ENCODE data around the gene SLC2A9. TPM values are rescaled to one million over a fixed set of nuclear protein-coding genes. Genes with fewer than 3 reads are reported as not detected.

Gene SLC2A9
- total and polyA plus RNA-seq, 2 of the 8 experiments (the other 6 are each of a cell fraction or from before 2014, with no cell fraction given), result 0.20 to 0.26 TPM

DNA sequence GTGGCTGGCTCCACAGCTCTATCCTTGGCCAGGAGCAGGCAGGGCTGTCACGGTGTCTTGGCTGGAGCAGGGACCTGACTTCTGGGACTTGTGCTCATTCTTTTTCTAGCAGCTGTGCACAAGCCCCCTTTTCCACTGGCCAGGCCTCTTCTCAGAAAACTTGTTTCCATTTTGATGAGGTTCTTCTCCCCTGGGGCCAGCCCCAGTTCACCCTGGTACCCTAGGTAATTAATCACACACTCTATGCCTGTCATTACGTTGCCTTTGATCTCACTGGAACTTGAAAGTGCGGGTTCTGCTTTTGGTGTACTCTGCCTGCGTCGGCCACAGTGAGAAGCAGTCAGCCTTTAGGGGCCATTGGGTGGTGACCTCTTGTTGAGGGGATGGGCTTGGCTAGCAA is 213.2 kb downstream of the SLC2A9 start:
- FAIRE-seq (no peak), DNase-seq (ENCODE audit: low read depth in 1 of 2, low spot score in 2 of 2) (no peak)
- H3K23me2 ChIP-seq (ENCODE audit: low read depth, low read length), result no peaks in the 10 kb centered on the region
- ChIA-PET POLR2A (ENCODE audit: partially characterized antibody) (no interaction called here), CTCF (ENCODE audit: partially characterized antibody) (interaction anchor here (1.5 kb wide), 1 partner anchor 208 kb away, joined by 7 read pairs; no protein-coding TSS in a partner anchor)
- TF ChIP-seq, protein P1, sequence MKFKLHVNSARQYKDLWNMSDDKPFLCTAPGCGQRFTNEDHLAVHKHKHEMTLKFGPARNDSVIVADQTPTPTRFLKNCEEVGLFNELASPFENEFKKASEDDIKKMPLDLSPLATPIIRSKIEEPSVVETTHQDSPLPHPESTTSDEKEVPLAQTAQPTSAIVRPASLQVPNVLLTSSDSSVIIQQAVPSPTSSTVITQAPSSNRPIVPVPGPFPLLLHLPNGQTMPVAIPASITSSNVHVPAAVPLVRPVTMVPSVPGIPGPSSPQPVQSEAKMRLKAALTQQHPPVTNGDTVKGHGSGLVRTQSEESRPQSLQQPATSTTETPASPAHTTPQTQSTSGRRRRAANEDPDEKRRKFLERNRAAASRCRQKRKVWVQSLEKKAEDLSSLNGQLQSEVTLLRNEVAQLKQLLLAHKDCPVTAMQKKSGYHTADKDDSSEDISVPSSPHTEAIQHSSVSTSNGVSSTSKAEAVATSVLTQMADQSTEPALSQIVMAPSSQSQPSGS (IDR thresholded peaks at IDR 0.05; ENCODE audit: low read length), result no peak
- TF ChIP-seq SP1 (IDR thresholded peaks at IDR 0.05; ENCODE audit: low read depth, low read length) (no peak), PHF8 (conservative IDR thresholded peaks at IDR 0.05; ENCODE audit: low read depth, low read length) (no peak)
- no peak overlapping the region for H3K4ac ChIP-seq (replicated peaks; ENCODE audit: insufficient read length, low read depth, low read length)
- H4K20me1 ChIP-seq (replicated peaks in 1 of 2; ENCODE audit: control insufficient read depth in 1 of 2, insufficient read depth in 2 of 2, low read length in 2 of 2), result no peaks in the 10 kb centered on the region
- H3K9me3 ChIP-seq (ENCODE audit: insufficient read depth in 2 of 2, low read depth in 1 of 2, low read length in 1 of 2), result 0 out of 4 replicates have a peak, but pooled peaks cover 2 to 4% of the 10 kb centered on the region in 2 experiments
- H3K36me3 ChIP-seq (ENCODE audit: control insufficient read depth in 2 of 4, insufficient read depth in 4 of 4, low read length in 3 of 4), result no peaks in the 10 kb centered on the region
- no peaks in the 10 kb centered on the region for H3K27me3 ChIP-seq (replicated peaks in 1 of 4; ENCODE audit: control insufficient read depth in 3 of 4, extremely low read depth in 1 of 4, insufficient read depth in 3 of 4, low read length in 3 of 4)
- no peak overlapping the region for H2BK12ac ChIP-seq (ENCODE audit: low read depth, low read length)
- 83% methylated on average over 5 of the region's 5 CpGs; no CpG with 5 or more reads in 1 of the 2 experiments for WGBS, 2 experiments (ENCODE audit: extremely low coverage in 1 of 2, insufficient coverage in 1 of 2, insufficient read length in 1 of 2, insufficient replicate concordance in 2 of 2, low coverage in 1 of 2, low lambda C conversion rate in 2 of 2, missing lambda C conversion rate in 1 of 2)
- no peak overlapping the region for H2BK120ac ChIP-seq (replicated peaks; ENCODE audit: low read depth, low read length)
- peaks cover 0 to 3% (median 0%) of the 10 kb centered on the region in 4 experiments; a peak in 2 of 7 replicates for H3K4me1 ChIP-seq (replicated peaks in 1 of 4; ENCODE audit: control insufficient read depth in 3 of 4, insufficient read depth in 4 of 4, low read length in 3 of 4)
- no peak overlapping the region for H4K5ac ChIP-seq (ENCODE audit: insufficient read length, low read depth, low read length)
- no peak overlapping the region for H3K56ac ChIP-seq (replicated peaks; ENCODE audit: insufficient read length, low read depth, low read length)
- H2BK20ac ChIP-seq (ENCODE audit: low read length), result no peak overlapping the region
- H3K4me3 ChIP-seq (ENCODE audit: extremely low read depth in 1 of 4, insufficient read depth in 2 of 4, low read depth in 3 of 4, low read length in 4 of 4), result no peak overlapping the region
- no peak overlapping the region for H4K91ac ChIP-seq (replicated peaks; ENCODE audit: insufficient read length, low read length)
- H3K4me2 ChIP-seq (ENCODE audit: insufficient read depth in 1 of 2, low read depth in 2 of 2, low read length in 2 of 2), result no peak overlapping the region
- H2AK5ac ChIP-seq (ENCODE audit: low read depth, low read length), result no peak overlapping the region
- H3K23ac ChIP-seq (ENCODE audit: insufficient read length), result no peak overlapping the region
- H3K14ac ChIP-seq (ENCODE audit: insufficient read length), result no peak overlapping the region
- no peaks in the 10 kb centered on the region for H3K79me1 ChIP-seq (ENCODE audit: low read depth, low read length)
- no peak overlapping the region for H3K27ac ChIP-seq (ENCODE audit: low read depth, low read length)
- H2BK15ac ChIP-seq (ENCODE audit: low read length), result no peak overlapping the region
- H4K8ac ChIP-seq (ENCODE audit: extremely low read depth, insufficient read depth, low read length), result no peak overlapping the region; the same call in 1 of the 2 replicates
- H3K79me2 ChIP-seq (ENCODE audit: control insufficient read depth in 1 of 2, insufficient read depth in 2 of 2, low read length in 2 of 2), result no peaks in the 10 kb centered on the region
- no peak overlapping the region for H2AFZ ChIP-seq (ENCODE audit: low read length)
- no peak overlapping the region for H3K18ac ChIP-seq (ENCODE audit: extremely low read depth, low read length)
- no peak overlapping the region for H2BK5ac ChIP-seq (ENCODE audit: low read depth, low read length)
- H3K9ac ChIP-seq (replicated peaks in 1 of 4; ENCODE audit: extremely low read depth in 1 of 4, low read depth in 3 of 4, low read length in 3 of 4), result no peak overlapping the region
